Nephron (organoid): Measurements from ENCODE around the gene ARHGAP32.

ENCODE experiments used
- H3K27ac Mint-ChIP-seq, 3 experiments: 2 replicates each; pipeline ENCODE4 v1.8.0; 2020; ENCODE audit warnings: mixed read lengths in 3 of 3, mild to moderate bottlenecking in 2 of 3, moderate library complexity in 1 of 3
- H3K27me3 Mint-ChIP-seq: 2 replicates; pipeline ENCODE4 v1.8.0; 2021; ENCODE audit warnings: low read depth, mild to moderate bottlenecking, moderate library complexity, mixed read lengths
- H3K36me3 Mint-ChIP-seq: 2 replicates; pipeline ENCODE4 v1.8.0; 2020; ENCODE audit warnings: low read depth, mixed read lengths
- H3K4me1 Mint-ChIP-seq: 2 replicates; pipeline ENCODE4 v1.8.0; 2020; ENCODE audit warnings: mixed read lengths
- H3K4me3 Mint-ChIP-seq, 3 experiments: 2 replicates each; pipeline ENCODE4 v1.8.0; 2020; ENCODE audit warnings: mild to moderate bottlenecking in 3 of 3, mixed read lengths in 3 of 3, moderate library complexity in 2 of 3
- H3K9me3 Mint-ChIP-seq: 2 replicates; pipeline ENCODE4 v1.8.0; 2020; ENCODE audit warnings: mixed read lengths
- CTCF ChIP-seq, 3 experiments: fragments of 200-600 bp; sonication (generic); IDR thresholded peaks; one replicate each; pipeline ENCODE4 v1.5.0; 2021; ENCODE audit warnings: antibody characterized with exemption in 3 of 3; ENCODE audit not compliant: unreplicated experiment in 3 of 3

ARHGAP32 gene

GRCh38 chr11:129035244-129035643 lies 156.9 kb downstream of the ARHGAP32 start:
- H3K27me3 Mint-ChIP-seq = no peaks in the 10 kb centered on the region
- no peak overlapping the region for H3K27ac Mint-ChIP-seq
- peaks cover 18% of the 10 kb centered on the region for H3K9me3 Mint-ChIP-seq
- H3K36me3 Mint-ChIP-seq = peaks cover 67% of the 10 kb centered on the region
- no peak overlapping the region for H3K4me3 Mint-ChIP-seq
- H3K4me1 Mint-ChIP-seq = no peaks in the 10 kb centered on the region
- TF ChIP-seq CTCF (IDR thresholded peaks at IDR 0.05; ENCODE audit: unreplicated experiment in 3 of 3) = no peak

- TF ChIP-seq CTCF (IDR thresholded peaks at IDR 0.05; ENCODE audit: unreplicated experiment in 3 of 3) = no peak
- H3K27me3 Mint-ChIP-seq = no peaks in the 10 kb centered on the region
Observed at GRCh38 chr11:129034001-129034400, 158.1 kb downstream of the ARHGAP32 start.

GRCh38 chr11:129023968-129024676 lies 168.0 kb downstream of the ARHGAP32 start:
- H3K9me3 Mint-ChIP-seq = no peaks in the 10 kb centered on the region
- no peak overlapping the region for H3K4me3 Mint-ChIP-seq
- TF ChIP-seq CTCF (IDR thresholded peaks at IDR 0.05; ENCODE audit: unreplicated experiment in 3 of 3) = no peak
- peaks cover 24% of the 10 kb centered on the region for H3K4me1 Mint-ChIP-seq
- H3K36me3 Mint-ChIP-seq = peaks cover 7% of the 10 kb centered on the region
- H3K27me3 Mint-ChIP-seq = no peaks in the 10 kb centered on the region
- H3K27ac Mint-ChIP-seq = peak overlapping the region; percentile 58 to 81 (median 69)

More at GRCh38 chr11:129034001-129034400, 158.1 kb downstream of the ARHGAP32 start:
- Mint-ChIP-seq H3K4me1 (no peaks in the 10 kb centered on the region), H3K9me3 (peaks cover 14% of the 10 kb centered on the region), H3K4me3 (no peak overlapping the region), H3K36me3 (peaks cover 65% of the 10 kb centered on the region), H3K27ac (no peak overlapping the region)

- Mint-ChIP-seq H3K27me3 (no peaks in the 10 kb centered on the region), H3K4me3 (no peak overlapping the region), H3K36me3 (no peaks in the 10 kb centered on the region), H3K4me1 (peaks cover 24% of the 10 kb centered on the region), H3K27ac (peak overlapping the region in 1 of 3 experiments; percentile 0), H3K9me3 (no peaks in the 10 kb centered on the region)
- no peak for TF ChIP-seq CTCF (IDR thresholded peaks at IDR 0.05; ENCODE audit: unreplicated experiment in 3 of 3)
Observed at GRCh38 chr11:129021295-129021694, 170.8 kb downstream of the ARHGAP32 start.

- TF ChIP-seq CTCF (IDR thresholded peaks at IDR 0.05; ENCODE audit: unreplicated experiment in 3 of 3) = no peak
- no peak overlapping the region for H3K27ac Mint-ChIP-seq
- no peak overlapping the region for H3K4me3 Mint-ChIP-seq
- H3K27me3 Mint-ChIP-seq = no peaks in the 10 kb centered on the region
- H3K4me1 Mint-ChIP-seq = peaks cover 18% of the 10 kb centered on the region
- H3K9me3 Mint-ChIP-seq = no peaks in the 10 kb centered on the region
- no peaks in the 10 kb centered on the region for H3K36me3 Mint-ChIP-seq
Observed at GRCh38 chr11:129018991-129019390, 173.1 kb downstream of the ARHGAP32 start.

- peaks cover 14% of the 10 kb centered on the region for H3K4me1 Mint-ChIP-seq
Observed at GRCh38 chr11:129018126-129018525, 174.0 kb downstream of the ARHGAP32 start.

More at GRCh38 chr11:129018126-129018525, 174.0 kb downstream of the ARHGAP32 start:
- Mint-ChIP-seq H3K36me3 (no peaks in the 10 kb centered on the region), H3K9me3 (no peaks in the 10 kb centered on the region), H3K27me3 (no peaks in the 10 kb centered on the region), H3K4me3 (no peak overlapping the region), H3K27ac (no peak overlapping the region)
- no peak for TF ChIP-seq CTCF (IDR thresholded peaks at IDR 0.05; ENCODE audit: unreplicated experiment in 3 of 3)
